H1 (cell line): Measurements from ENCODE around the gene ASIC2. TPM values are rescaled to one million over a fixed set of nuclear protein-coding genes. Genes with fewer than 3 reads are reported as not detected.

Source experiments
- KDM1A ChIP-seq: fragments of 200-600, 300-600 bp; sonication (generic); IDR thresholded peaks from 2 replicates; pipeline ENCODE4 v1.7.1; 2016; ENCODE audit warnings: mild to moderate bottlenecking, low read length, borderline replicate concordance
- YY1 ChIP-seq: IDR thresholded peaks from 2 replicates; pipeline ENCODE4 v1.6.1; 2011; ENCODE audit warnings: low read depth, mild to moderate bottlenecking, low read length
- polyA plus RNA-seq, 7 experiments: library from polyadenylated mRNA; depleted of rRNA in 3 of 7; stranded (reverse) in 5 of 7; unstranded in 2 of 7; fragments of >200 nt in 5 of 7; fragments of 200-250 nt in 2 of 7; gene quantifications; 1 replicate in 5 of 7; 2 replicates in 1 of 7; 4 replicates in 1 of 7; pipeline versions ENCODE4 v1.2.1 to v1.2.3, GENCODE V29; 2011 to 2013; ENCODE audit warnings: missing spikeins in 2 of 7, mixed read lengths in 2 of 7
- total RNA-seq: library from RNA; stranded (reverse); fragmentation: NEBNext Ultra II Directional; extraction: Animal tissue kit (Norgen Biotek cat#: 25700); gene quantifications from 2 replicates; pipeline ENCODE4 v1.2.1, GENCODE V29; 2021

Gene ASIC2
- total and polyA plus RNA-seq, 2 of the 8 experiments (the other 6 are each of a cell fraction or from before 2014, with no cell fraction given) = 0.86 to 1.2 TPM

DNA sequence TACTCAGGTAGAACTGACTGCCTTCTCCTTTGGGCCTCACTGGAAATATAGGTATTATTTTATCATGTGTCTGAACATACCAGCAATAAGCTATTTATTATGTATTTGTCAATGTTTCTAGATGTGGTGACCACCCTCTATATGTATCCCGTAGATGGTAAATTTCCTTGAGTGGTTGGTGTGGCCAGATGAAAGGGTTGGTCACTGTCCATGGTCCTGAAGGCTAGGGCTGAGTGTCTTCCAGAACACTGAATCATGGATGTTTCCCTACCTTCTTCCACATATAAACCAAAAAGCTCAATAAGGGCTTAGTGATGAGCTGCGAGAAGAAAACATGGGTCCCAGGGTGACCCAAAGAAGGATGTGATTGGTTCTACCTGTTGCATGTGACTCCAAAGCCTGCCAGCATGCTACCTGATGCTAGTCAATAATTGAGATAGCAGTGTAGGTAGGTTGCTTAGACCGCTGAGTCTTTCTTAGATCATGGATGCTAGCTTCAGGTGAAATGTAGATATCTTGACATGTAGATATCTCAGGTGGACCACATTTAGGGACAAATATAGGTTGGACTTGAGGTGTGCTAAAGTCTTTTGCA is 150.3 kb downstream of the ASIC2 start (continued):
- TF ChIP-seq YY1 = no peak
- no peak for TF ChIP-seq KDM1A
